ENCODE results near the gene DMBT1.

DNA sequence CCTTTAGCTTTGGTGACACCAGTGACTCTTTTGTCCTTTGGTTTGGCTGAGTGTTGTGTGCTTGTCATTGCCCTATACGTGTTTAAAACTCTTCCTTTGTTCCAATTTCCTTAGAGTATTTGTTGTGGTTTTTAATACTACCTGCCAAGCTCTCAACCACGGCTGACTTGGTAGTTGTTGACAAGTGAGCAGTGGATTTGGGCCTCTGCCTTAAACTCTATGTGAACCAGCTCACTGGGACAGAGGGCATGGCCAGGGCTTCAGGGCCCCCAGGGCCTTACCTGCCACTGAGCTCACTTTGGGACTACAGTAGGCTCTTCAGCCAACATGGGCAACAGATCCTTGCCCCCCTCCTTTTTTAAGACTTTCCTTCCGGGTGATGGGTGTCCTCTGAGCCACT is 9.6 kb upstream of the DMBT1 start:
- TF ChIP-seq POLR2A (IDR thresholded peaks at IDR 0.05) (no peak), CTCF (IDR thresholded peaks at IDR 0.05) (no peak)
